ENCODE measurements around the gene FANCD2OS.
"Not testable (repeated sequence)": the region's sequence is repeated elsewhere in the genome, so short reads cannot be mapped to it uniquely, and the experiment has no call there.

FANCD2OS gene

DNA sequence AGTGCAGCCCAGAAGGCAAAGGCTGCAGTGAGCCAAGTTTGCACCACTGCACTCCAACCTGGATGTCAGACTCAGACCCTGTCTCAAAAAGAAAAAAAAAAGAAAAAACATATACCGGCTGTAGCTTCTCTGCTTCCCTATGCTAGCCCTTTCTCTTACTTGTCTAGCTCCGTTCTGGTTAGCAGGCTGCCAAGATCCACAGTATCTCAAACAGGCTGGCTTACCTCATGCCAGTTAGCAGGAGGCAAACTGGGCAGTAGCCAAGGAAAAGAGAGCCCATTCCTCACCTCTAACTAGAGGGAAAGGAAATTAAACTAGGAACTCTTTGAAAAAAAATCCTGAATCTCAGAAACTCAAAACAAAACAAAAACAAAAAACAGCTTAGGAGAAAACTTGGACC is 16.7 kb downstream of the FANCD2OS start:
- not testable (repeated sequence) for FAIRE-seq

- not testable (repeated sequence) for FAIRE-seq
Measured at GRCh38 chr3:10090774-10091173, 17.3 kb downstream of the FANCD2OS start.

DNA sequence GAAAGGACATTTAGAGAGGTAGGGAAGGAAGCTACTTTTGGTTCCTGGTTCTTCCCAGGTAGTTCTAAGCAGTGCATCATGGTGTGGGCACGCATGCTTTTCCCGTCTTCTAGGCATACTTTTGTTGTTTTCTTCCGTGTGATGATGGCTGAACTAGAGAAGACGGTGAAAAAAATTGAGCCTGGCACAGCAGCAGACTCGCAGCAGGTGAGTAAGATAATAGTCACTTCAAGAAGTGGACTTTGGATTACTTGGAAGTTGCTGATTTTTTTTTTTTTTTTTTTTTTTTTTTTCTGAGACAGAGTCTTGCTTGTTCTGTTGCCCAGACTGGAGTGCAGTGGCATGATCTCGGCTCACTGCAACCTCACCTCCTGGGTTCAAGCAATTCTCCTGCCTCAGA is 17.9 kb downstream of the FANCD2OS start:
- no peak for FAIRE-seq

DNA sequence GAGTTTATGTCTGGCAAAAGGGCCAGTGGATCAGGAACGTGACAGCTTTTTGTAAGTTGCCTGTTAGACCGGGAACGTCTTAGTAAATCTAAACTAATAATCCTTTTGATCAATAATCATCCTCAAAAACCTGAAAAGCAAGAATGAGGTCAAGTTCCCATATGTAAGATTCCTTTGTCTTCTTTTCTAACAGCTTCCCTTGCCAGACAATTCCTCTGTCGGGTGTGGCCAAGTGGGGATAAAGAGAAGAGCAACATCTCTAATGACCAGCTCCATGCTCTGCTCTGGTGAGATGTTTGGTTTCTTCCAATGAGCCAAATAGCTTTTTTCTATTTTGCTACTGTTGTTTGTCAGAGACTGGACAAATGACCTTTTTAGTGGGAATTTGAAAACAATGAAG is 19.8 kb downstream of the FANCD2OS start:
- no peak for FAIRE-seq

- FAIRE-seq, result no peak
Measured at GRCh38 chr3:10085738-10086137, 22.3 kb downstream of the FANCD2OS start.

DNA sequence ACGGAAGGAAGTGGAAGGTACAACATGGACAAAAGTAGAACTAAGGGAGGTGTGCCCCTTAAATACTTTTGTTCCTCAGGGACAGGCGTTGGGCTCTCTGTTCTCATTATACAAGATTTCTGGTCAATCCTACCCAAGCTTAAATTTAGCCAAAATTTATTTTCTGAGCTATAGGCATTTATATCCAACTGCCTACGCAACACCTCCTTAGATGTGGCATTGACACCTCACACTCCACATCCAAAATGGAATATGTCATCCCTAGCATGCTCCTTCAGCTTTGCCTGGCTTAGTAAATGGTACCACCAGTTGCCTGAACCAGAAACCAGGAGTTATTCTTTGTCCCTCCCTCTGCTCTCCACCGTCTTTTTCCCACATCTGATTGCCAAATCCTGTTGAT is 26.2 kb downstream of the FANCD2OS start:
- no peak for FAIRE-seq

DNA sequence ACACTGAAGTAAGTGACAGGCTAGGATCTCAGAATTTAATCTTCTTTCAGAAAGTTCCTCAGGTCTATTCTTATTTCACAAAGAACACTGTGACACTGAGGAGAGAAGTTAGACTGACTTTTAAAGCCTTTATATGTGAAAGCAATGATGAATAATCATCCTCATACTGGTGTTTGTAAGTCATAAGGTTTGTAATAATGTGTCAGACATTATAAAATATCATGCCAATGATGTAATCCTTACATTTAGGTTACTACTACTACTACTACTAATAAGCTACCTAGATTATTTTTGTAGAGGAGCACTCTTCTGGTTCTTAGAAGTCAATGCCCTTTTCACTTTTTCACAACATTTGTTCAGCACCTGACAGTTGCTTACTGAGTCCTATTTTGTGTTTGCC is 33.4 kb downstream of the FANCD2OS start:
- FAIRE-seq, result no peak

DNA sequence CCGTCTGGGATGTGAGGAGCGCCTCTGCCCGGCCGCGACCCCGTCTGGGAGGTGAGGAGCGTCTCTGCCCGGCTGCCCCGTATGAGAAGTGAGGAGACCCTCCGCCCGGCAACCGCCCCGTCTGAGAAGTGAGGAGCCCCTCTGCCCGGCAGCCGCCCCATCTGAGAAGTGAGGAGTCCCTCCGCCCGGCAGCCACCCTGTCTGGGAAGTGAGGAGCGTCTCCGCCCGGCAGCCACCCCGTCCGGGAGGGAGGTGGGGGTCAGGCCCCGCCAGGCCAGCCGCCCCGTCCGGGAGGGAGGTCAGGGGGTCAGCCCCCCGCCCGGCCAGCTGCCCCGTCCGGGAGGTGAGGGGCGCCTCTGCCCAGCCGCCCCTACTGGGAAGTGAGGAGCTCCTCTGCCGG is 38.0 kb downstream of the FANCD2OS start:
- not testable (repeated sequence) for FAIRE-seq

- FAIRE-seq, result no peak
Measured at GRCh38 chr3:10055097-10055496, 53.0 kb downstream of the FANCD2OS start.

Data from islet of Langerhans (tissue), 1 donor.